H9 (cell line): Measurements from ENCODE around the gene ZNF609. TPM values are rescaled to one million over a fixed set of nuclear protein-coding genes. Genes with fewer than 3 reads are reported as not detected.
A peak's percentile ranks its signal among the peaks of the same experiment; 100 is the strongest.

Source experiments
- DNase-seq: peaks from one replicate; pipeline ENCODE4 v3.0.0-alpha.2; 2017
- H2AFZ ChIP-seq: one replicate; pipeline ENCODE4 v1.6.1; 2013; ENCODE audit warnings: mild to moderate bottlenecking, low read length, control low read depth, moderate library complexity
- H2AK5ac ChIP-seq: 2 replicates; pipeline ENCODE4 v1.6.1; 2013; ENCODE audit warnings: low read length, control low read depth, mixed read lengths; ENCODE audit not compliant: insufficient read length
- H2BK120ac ChIP-seq: one replicate; pipeline ENCODE4 v1.6.1; 2013; ENCODE audit warnings: low read depth, mild to moderate bottlenecking, low read length, control low read depth, inconsistent platforms; ENCODE audit not compliant: poor library complexity, severe bottlenecking
- H2BK12ac ChIP-seq: 2 replicates; pipeline ENCODE4 v1.6.1; 2013; ENCODE audit warnings: low read length, control low read depth, mixed read lengths, low read depth; ENCODE audit not compliant: insufficient read length
- H2BK15ac ChIP-seq: 2 replicates; pipeline ENCODE4 v1.6.1; 2013; ENCODE audit warnings: low read depth, low read length, control low read depth
- H2BK20ac ChIP-seq: one replicate; pipeline ENCODE4 v1.6.1; 2013; ENCODE audit warnings: low read depth, mild to moderate bottlenecking, low read length, control low read depth, inconsistent platforms; ENCODE audit not compliant: poor library complexity, severe bottlenecking
- H2BK5ac ChIP-seq: 2 replicates; pipeline ENCODE4 v1.6.1; 2013; ENCODE audit warnings: low read length, control low read depth, mixed read lengths; ENCODE audit not compliant: insufficient read length
- H3K14ac ChIP-seq: 2 replicates; pipeline ENCODE4 v1.6.1; 2013; ENCODE audit warnings: low read length, control low read depth; ENCODE audit not compliant: insufficient read depth
- H3K18ac ChIP-seq: 2 replicates; pipeline ENCODE4 v1.6.1; 2013; ENCODE audit warnings: low read depth, mild to moderate bottlenecking, mixed read lengths, low read length, control low read depth; ENCODE audit not compliant: insufficient read length
- H3K23ac ChIP-seq: 2 replicates; pipeline ENCODE4 v1.6.1; 2013; ENCODE audit warnings: low read length, control low read depth, mixed read lengths, low read depth; ENCODE audit not compliant: insufficient read length
- H3K23me2 ChIP-seq: 2 replicates; pipeline ENCODE4 v1.6.1; 2013; ENCODE audit warnings: low read depth, mild to moderate bottlenecking, mixed read lengths, low read length, control low read depth; ENCODE audit not compliant: insufficient read length, poor library complexity, severe bottlenecking
- H3K27ac ChIP-seq: 2 replicates; pipeline ENCODE4 v1.5.1; 2013; ENCODE audit warnings: low read length, control low read depth, mixed read lengths, low read depth; ENCODE audit not compliant: insufficient read length
- H3K27me3 ChIP-seq: 2 replicates; pipeline ENCODE4 v1.6.1; 2013; ENCODE audit warnings: low read length, control low read depth, inconsistent platforms; ENCODE audit not compliant: insufficient read depth
- H3K4ac ChIP-seq: 2 replicates; pipeline ENCODE4 v1.6.1; 2013; ENCODE audit warnings: low read depth, mild to moderate bottlenecking, control low read depth, inconsistent platforms, low read length, moderate library complexity
- H3K4me1 ChIP-seq: 2 replicates; pipeline ENCODE4 v1.6.1; 2013; ENCODE audit warnings: low read length, control low read depth, inconsistent platforms; ENCODE audit not compliant: insufficient read depth
- H3K4me2 ChIP-seq: 2 replicates; pipeline ENCODE4 v1.6.1; 2013; ENCODE audit warnings: low read length, control low read depth, mixed read lengths; ENCODE audit not compliant: insufficient read length, insufficient read depth
- H3K56ac ChIP-seq: 2 replicates; pipeline ENCODE4 v1.6.1; 2013; ENCODE audit warnings: low read depth, mild to moderate bottlenecking, mixed read lengths, low read length, control low read depth; ENCODE audit not compliant: insufficient read length
- H3K79me1 ChIP-seq: 2 replicates; pipeline ENCODE4 v1.6.1; 2013; ENCODE audit warnings: low read depth, mild to moderate bottlenecking, moderate library complexity, low read length, control low read depth, inconsistent platforms; ENCODE audit not compliant: insufficient read depth, poor library complexity, severe bottlenecking
- H3K79me2 ChIP-seq: 2 replicates; pipeline ENCODE4 v1.6.1; 2013; ENCODE audit warnings: low read length, control low read depth, inconsistent platforms; ENCODE audit not compliant: insufficient read depth
- H3K9ac ChIP-seq: 2 replicates; pipeline ENCODE4 v1.6.1; 2013; ENCODE audit warnings: low read length, control low read depth, mixed read lengths; ENCODE audit not compliant: insufficient read length; ENCODE audit errors: extremely low read depth
- H3K9me3 ChIP-seq: one replicate; pipeline ENCODE4 v1.6.1; 2013; ENCODE audit warnings: low read depth, low read length, inconsistent platforms; ENCODE audit not compliant: control insufficient read depth
- H3T11ph ChIP-seq: one replicate; pipeline ENCODE4 v1.6.1; 2013; ENCODE audit warnings: mild to moderate bottlenecking, low read length, control low read depth, inconsistent platforms
- H4K20me1 ChIP-seq: one replicate; pipeline ENCODE4 v1.6.1; 2013; ENCODE audit not compliant: control insufficient read depth, insufficient read length, insufficient read depth
- H4K5ac ChIP-seq: 2 replicates; pipeline ENCODE4 v1.6.1; 2013; ENCODE audit warnings: low read depth, mild to moderate bottlenecking, mixed read lengths, low read length, control low read depth; ENCODE audit not compliant: insufficient read length
- H4K8ac ChIP-seq: replicated peaks from 2 replicates; pipeline ENCODE4 v1.6.1; 2013; ENCODE audit warnings: low read length, control low read depth, mixed read lengths, low read depth; ENCODE audit not compliant: insufficient read length
- H4K91ac ChIP-seq: 2 replicates; pipeline ENCODE4 v1.6.1; 2013; ENCODE audit warnings: low read depth, mild to moderate bottlenecking, moderate library complexity, mixed read lengths, low read length, control low read depth; ENCODE audit not compliant: insufficient read length
- H3K27ac Mint-ChIP-seq, 3 experiments: 2 replicates in 2 of 3; 3 replicates in 1 of 3; pipeline ENCODE4 v1.8.0; 2020 to 2021; ENCODE audit warnings: mixed read lengths in 3 of 3, mild to moderate bottlenecking in 1 of 3, moderate library complexity in 1 of 3
- H3K27me3 Mint-ChIP-seq: 2 replicates; pipeline ENCODE4 v1.8.0; 2021; ENCODE audit warnings: low read depth, mild to moderate bottlenecking, moderate library complexity, mixed read lengths
- H3K36me3 Mint-ChIP-seq, 3 experiments: 2 replicates in 2 of 3; 3 replicates in 1 of 3; pipeline ENCODE4 v1.8.0; 2020 to 2021; ENCODE audit warnings: low read depth in 3 of 3, mixed read lengths in 3 of 3; ENCODE audit not compliant: insufficient read depth in 1 of 3
- H3K4me1 Mint-ChIP-seq, 2 experiments: 2 replicates each; pipeline ENCODE4 v1.8.0; 2020; ENCODE audit warnings: mixed read lengths in 2 of 2
- H3K4me3 Mint-ChIP-seq, 2 experiments: 2 replicates in 1 of 2; 3 replicates in 1 of 2; pipeline ENCODE4 v1.8.0; 2020 to 2021; ENCODE audit warnings: mild to moderate bottlenecking in 2 of 2, mixed read lengths in 2 of 2, moderate library complexity in 1 of 2
- H3K9me3 Mint-ChIP-seq, 2 experiments: 2 replicates in 1 of 2; 3 replicates in 1 of 2; pipeline ENCODE4 v1.8.0; 2020; ENCODE audit warnings: mild to moderate bottlenecking in 2 of 2, mixed read lengths in 2 of 2, moderate library complexity in 1 of 2
- CTCF ChIP-seq: fragments of 200-600 bp; sonication (generic); conservative IDR thresholded peaks from 3 replicates; pipeline ENCODE4 v1.8.0; 2021; ENCODE audit warnings: antibody characterized with exemption, mild to moderate bottlenecking
- WGBS: extraction: QIAGEN DNeasy Blood & Tissue Kit; methylation state at CpG from one replicate; pipeline ENCODE4 v1.1.7; 2013; ENCODE audit warnings: missing lambda C conversion rate, low lambda C conversion rate, mixed read lengths; ENCODE audit not compliant: insufficient read length; ENCODE audit errors: extremely low coverage; 5-methylcytosine and 5-hydroxymethylcytosine counted together
- total RNA-seq: library from RNA; stranded (reverse); gene quantifications from 2 replicates; pipeline ENCODE4 v1.2.1, GENCODE V29; 2021

ZNF609 gene
- total RNA-seq, 1 experiment from 2014 or later: 45.3 TPM

DNA sequence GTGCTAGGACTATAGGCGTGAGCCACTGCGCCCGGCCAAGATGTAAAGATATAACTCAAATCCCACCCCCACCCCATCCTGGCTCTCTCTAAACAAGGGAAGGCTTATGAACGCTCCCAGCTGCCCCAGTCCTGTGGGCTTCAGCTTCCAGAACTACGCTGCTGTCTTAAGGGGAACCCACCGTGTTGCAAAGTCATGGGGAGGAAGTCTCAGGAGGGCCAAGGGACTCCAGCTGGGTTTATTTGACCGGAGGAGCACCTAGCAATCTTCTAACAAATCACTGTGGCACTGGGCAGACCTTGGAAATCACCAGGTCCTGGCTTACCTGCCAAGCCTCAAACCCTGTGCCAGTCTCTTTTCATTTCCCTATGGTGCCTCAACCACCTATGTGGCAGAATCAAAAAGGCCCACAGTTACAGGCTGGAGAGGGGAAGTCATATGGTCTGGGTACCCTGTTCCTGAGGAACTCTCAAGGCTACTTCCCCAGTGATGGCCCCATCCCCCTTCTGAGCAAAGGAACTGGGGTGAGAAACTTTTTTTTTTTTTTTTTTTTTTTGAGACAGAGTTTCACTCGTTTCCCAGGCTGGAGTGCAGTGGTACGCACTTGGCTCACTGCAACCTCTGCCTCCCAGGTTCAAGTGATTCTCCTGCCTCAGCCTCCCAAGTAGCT, 231.7 kb downstream of the ZNF609 start:
- no peak overlapping the region for H2AK5ac ChIP-seq
- no peak overlapping the region for H2BK20ac ChIP-seq
- Mint-ChIP-seq H3K27me3 (no peaks in the 10 kb centered on the region; the same call in 1 of the 2 replicates), H3K27ac (peak overlapping the region; percentile 15 to 81 (median 75); a peak in 3 of 7 replicates), H3K36me3 (peaks cover 69 to 97% (median 80%) of the 10 kb centered on the region in 3 experiments; a peak in 6 of 7 replicates), H3K9me3 (no peaks in the 10 kb centered on the region), H3K4me3 (no peak overlapping the region), H3K4me1 (peaks cover 53 to 62% of the 10 kb centered on the region in 2 experiments)
- peaks cover 11% of the 10 kb centered on the region; the same call in 1 of the 2 replicates for H3K79me2 ChIP-seq
- no peak overlapping the region for H3K9ac ChIP-seq
- H3K14ac ChIP-seq: no peak overlapping the region
- H4K91ac ChIP-seq: no peak overlapping the region
- H2BK12ac ChIP-seq: no peak overlapping the region
- H3T11ph ChIP-seq: no peak overlapping the region
- no peaks in the 10 kb centered on the region for H3K27me3 ChIP-seq
- H2AFZ ChIP-seq: no peak overlapping the region
- H3K18ac ChIP-seq: no peak overlapping the region
- no peak overlapping the region for H3K4ac ChIP-seq
- H3K23ac ChIP-seq: no peak overlapping the region
- H3K4me1 ChIP-seq: peaks cover 7% of the 10 kb centered on the region; the same call in 1 of the 2 replicates
- no peak overlapping the region for H4K8ac ChIP-seq
- no peak for DNase-seq
- H2BK120ac ChIP-seq: no peak overlapping the region
- H3K79me1 ChIP-seq: peaks cover 14% of the 10 kb centered on the region
- no peak overlapping the region for H2BK15ac ChIP-seq
- no peak overlapping the region for H3K4me2 ChIP-seq
- WGBS: no CpG with 5 or more reads among the region's 9 CpGs
- no peak overlapping the region for H2BK5ac ChIP-seq
- no peak overlapping the region for H3K56ac ChIP-seq
- H4K5ac ChIP-seq: no peak overlapping the region
- no peak overlapping the region for H3K27ac ChIP-seq
- TF ChIP-seq CTCF: no peak
- no peaks in the 10 kb centered on the region for H4K20me1 ChIP-seq
- H3K23me2 ChIP-seq: no peaks in the 10 kb centered on the region
- H3K9me3 ChIP-seq: no peaks in the 10 kb centered on the region
